Bone marrow (tissue), 2 donors: ENCODE measurements around the gene INSIG1.

Experiments
- DNase-seq, 2 donors: peaks; one replicate each; lab custom pipeline; 2025; lab: John Stamatoyannopoulos, UW

Gene INSIG1

DNA sequence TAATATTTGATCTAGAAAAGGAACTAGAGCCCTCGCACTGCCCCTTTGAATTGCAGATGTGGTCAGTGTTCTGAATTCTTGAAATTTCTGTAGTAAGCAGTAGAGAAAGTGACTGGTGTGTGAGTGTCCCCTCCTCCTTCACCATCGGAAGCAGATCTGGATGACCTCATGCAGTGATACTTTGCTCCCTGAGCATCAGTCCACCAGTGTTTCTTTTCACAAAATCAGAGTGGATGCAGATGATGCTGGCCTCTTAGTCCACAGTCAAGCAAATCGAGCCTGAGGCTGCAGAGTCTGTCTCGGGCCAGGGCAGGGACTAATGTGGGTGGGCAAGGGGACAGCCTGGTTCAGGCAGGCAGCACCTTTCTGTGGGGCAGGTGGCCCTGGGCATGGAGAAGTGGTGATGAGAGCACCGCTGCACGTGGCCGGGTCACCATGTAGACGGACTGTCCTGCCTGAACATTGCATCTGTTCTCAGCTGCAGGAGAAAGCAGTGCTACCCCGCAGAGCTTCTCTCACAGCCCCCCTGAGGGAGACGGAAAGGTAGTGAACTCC, 5.4 kb downstream of the INSIG1 start:
- no peak for DNase-seq

DNA sequence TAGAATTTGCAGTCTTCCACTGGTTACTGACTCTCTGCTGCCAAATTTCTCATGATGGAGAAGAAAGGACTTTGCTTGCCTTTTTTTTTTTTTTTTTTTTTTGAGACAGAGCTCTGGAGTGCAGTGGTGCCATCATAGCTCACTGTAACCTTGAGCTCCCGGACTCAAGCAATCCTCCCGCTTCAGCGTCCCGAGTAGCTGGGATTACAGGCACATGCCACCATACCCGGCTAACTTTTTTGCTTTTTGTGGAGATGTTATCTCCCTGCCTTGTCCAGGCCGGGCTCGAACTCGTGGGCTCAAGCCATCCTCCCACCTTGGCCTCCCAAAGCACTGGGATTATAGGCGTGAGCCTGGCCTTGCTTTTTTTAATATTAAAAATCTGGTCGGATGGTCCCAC, 6.2 kb downstream of the INSIG1 start:
- DNase-seq = no peak

DNA sequence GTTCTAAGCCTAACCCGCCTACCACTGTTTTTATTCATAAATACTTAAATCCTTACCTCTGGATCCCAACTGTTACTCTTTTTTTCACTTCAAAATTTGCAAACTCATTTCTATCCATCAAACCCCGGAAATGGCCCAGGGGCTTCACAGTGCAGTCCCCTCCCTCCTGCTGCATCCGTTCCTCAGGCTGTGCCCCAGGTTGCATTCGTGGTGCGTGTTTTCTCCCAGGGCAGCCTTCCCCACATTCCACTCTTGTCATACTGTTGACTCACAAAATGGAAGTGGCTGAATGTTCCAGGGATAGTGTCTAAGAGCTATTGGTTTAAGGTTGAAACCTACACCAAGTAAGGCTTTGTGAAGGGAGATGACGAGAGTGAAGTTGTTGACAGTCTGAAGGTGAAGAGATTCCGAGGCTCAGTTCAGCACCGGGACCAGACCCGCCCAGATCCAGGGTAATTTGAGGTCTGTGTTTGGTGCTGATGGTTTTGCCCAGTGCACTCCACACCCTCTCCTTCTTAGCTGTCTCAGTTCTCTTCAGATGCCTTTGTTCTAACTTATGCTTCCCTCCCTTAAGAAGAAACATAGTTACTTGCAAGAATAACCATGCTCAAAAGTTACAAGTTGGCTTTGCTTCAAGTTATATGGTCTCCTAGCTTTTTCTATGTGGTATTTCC, 7.7 kb downstream of the INSIG1 start:
- no peak for DNase-seq

DNA sequence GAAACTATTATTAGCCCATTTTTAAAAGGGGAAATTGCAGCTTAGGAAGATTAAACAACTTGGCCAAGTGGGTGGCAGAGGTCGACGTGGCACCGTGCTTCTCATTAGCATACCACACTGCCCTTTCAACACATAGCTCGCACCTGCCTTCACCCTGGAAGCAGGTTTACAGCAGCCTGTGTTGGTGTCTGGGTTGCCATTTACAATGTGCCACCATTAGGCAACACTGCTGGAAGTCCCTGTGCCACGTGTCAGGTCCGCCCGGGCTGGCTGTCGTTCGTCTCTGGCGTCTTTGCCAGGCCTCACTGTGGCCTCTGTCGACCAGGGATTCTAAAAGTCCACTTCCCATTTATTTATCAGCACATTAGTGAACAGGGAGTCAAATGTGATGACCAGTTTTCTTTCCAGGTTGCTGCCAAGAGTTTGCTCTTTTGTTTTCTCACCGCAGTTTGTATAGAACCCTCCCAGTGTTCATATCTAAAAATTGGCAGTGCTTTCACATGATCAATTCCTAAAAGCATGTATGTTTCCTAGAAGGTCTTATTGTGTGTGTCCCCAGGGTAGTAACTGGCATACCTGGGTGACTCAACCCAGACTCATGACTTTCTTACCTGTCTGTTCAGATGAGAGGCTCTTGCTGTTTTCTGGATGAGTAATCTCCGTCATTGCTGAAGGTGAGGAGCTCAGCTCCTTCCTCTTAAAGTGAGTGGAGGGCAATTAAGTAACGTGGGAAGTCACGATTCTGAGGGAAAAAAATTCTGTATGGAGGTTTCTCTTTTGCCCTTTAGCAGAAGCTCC, 9.2 kb downstream of the INSIG1 start:
- DNase-seq = no peak

DNA sequence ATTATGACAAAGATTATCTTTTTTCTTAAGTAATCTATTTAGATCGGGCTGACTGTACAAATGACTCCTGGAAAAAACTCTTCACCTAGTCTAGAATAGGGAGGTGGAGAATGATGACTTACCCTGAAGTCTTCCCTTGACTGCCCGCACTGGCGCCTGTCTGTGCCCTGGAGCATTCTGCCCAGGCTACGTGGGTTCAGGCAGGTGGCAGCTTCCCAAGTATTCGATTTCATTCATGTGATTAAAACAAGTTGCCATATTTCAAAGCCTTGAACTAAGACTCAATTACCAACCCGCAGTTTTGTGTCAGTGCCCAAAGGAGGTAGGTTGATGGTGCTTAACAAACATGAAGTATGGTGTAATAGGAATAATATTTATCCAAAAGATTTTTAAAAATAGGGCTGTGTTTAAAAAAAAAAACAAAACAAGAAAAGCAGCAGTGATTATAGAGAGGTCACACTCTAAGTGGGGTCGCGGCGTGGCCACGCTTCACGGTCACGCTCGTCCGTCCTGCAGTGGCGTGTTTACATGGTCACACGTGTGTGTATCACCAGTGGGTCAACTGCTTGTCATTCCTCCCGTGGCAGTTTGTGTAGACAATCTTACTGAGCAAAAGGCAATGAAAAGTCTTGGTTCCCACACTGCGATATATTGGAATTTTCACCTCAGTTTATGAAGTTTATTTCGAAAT, 10.8 kb downstream of the INSIG1 start:
- DNase-seq = no peak

DNA sequence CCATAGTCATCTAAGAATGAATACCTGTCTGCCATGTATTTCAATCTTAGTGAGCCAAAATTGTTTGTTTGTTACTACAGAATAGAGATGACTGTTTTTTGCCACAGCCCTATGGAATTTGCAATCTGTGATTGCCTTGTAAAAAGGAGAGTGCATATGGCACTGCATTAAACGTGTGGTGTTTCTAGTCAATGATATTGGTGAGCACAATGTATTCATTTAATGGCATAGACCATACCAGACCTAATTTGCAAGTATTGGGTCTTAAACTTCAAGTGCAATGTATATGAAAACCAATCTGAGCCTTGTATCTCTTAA, 11.3 kb downstream of the INSIG1 start:
- no peak for DNase-seq

DNA sequence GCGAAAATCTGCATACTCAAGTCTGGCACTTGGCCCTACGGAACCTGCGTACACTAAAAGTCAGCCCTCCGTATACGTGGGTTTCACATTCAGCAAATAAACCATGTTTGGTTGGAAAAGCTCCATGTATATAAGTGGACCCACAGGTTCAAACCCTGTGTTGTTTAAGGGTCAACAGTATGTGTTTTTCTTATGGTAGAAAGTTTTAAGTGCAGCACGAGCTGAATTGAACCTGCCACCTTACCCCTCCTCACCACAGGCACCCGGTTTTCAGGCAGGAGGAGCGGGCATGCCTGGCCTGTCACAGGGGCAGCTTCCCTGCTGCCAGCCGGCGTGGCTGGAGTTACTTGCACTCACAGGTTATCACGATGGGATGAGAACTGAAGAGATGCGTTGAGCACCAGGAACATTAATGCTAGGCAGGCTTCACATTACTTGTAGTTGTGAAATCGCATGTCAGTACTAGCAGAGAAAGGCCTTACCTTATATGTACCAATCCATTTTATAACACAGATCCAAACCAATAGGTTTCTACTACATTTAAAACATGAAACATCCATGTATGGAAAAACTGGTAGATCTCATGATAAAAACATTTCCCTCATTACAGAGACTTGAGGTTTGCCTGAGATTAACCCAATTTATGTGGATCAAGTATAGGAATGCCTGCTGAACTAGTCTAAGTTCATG, 12.9 kb downstream of the INSIG1 start:
- no peak for DNase-seq

DNA sequence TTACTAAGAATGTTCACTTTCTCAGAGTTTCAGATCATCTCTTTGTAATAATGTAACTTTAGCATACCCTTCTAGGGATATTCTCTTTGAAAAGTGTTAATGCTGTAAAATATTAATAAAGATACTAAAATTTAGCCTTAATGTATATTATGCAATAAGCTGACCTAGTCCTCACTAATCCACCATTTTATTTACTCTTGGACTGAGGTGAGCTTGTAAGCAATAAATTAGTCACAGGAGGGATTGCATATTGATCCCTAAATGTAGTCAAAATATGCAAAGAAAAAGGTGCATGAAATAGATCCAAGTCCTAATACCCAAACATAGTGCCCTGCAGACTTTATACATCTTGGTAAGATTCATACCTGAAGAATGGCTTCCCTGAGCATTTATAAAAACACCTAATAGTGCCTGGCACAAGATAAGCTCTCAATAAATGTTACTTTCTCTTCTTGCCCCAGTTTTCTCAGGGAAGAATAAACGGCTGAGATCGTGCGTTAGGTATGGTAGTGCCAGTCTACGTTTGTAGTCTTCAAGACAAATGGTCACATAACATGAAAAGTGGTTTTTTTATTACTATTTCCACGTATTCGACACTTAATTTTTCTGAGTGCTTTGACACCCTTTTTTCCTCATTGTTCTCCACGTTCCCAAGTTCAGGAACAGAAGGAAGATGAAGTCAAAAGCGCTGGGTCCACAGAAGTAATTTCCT, 14.3 kb downstream of the INSIG1 start:
- DNase-seq = no peak

DNA sequence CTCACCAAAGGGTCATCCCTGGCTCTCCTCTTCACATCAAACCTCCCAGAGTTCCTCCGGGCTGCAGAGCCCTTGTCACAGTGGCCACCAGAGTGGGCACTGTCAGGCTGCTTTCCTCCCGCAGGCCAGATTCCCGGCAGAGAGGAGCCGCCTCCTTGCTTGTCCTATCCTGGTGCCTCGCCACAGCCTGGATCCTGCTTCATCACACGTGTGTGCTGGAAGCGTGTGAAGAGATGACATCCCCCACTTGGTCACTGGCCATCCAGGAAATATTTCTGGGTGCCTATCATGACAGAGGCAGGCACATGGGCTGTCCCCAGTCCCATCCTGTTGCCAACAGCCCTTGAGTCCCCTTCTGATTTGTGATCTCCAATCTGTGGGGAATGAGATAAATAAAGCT, 15.0 kb downstream of the INSIG1 start:
- DNase-seq = no peak

DNA sequence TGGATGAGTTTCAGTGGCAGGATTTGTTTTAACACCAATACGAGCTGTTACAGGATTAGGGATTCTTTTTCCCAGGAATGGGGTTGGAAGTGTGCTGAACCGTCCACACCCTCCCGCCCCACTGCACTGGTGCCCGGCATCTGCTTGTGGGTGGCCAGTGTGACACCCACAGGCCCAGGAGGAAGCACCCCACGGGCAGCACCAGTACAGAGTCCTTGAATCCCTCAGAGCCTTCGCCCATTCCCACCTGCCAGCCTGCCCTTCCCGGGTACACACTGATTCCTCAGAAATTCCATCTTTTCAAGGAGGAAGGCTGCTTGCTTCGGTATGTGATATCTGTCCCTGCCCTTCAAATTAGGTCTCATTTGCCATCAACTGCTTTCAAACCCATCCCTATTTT, 15.4 kb downstream of the INSIG1 start:
- DNase-seq = no peak

DNA sequence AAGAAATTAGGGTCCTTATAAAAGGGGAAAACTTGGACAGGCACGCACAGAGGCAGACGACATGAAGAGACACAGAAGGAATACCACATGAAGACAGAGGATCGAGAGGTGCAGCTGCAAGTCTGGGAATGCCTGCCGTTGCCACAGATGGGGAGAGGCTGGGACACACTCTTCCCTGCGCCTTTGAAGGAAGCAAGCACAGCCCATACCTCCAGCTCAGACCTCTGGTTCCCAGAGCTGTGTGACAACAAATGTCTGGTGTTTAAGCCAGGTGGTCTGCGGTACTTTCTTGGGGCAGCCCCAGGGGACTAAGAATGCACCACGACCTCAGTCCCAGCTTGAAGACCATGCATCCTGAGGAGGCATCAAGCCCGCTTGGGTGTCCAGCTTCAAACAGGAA, 18.3 kb downstream of the INSIG1 start:
- DNase-seq = no peak

DNA sequence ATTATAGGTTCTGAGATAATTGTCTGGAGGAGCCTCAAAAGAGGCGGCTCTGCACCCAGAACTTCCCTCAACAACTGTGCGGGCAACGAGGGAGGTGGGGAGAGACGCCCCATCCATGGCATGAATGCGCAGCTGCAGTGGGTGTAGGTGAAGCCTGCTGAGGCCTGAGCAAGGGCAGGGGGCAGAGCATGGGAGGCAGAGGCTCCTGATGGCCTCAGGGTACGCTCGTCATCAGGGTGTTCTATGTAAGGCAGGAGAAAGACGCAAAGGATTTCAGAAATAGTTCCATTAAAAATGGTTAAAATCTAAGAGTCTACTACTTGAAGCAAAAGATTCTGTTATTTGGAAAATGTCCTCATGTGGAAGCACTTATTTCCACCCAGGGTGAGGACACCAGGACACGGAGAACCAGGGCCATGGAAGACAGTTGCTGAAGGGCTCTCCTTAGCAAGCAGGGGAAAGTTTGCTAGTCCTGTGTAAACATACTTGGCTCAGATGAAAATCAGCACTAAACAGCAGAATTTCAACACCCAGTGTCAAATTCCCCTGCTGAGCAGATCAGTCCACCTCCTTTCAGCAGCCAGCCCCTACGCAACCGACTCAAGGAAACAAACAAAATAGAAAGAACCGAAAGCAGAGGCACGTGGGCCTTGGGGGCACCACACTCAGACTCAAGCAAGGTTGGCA, 18.9 kb downstream of the INSIG1 start:
- no peak for DNase-seq

DNA sequence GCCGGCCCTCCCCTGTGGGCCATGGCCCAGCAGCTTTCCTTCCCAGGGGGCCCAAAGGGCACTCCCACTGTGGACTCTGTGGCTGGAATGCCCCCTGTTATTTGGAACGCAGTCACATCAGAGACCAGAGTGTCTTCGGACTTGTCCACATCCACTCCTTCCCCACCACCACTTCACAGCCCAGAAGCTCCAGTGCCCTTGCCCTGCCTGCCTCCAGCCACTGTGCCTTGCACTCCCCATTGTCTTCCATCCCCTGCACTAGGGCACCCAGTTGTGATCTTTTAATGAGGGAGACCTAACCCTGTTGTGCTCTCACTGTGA, 19.4 kb downstream of the INSIG1 start:
- DNase-seq = no peak

DNA sequence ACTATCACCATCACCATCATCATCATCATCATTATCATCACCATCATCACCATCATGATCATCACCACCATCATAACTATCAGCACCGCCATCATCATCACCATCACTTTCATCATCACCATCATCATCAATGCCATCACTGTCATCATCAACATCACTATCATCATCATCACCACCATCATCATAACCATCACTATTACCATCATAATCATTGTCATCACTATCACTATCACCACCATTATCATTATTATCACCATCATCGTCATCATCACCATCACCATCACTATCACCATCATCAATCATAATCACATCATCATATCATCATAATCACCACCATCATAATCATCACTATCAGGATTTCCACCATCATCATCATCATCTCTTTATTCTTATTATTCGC, 20.6 kb downstream of the INSIG1 start:
- DNase-seq = no peak

DNA sequence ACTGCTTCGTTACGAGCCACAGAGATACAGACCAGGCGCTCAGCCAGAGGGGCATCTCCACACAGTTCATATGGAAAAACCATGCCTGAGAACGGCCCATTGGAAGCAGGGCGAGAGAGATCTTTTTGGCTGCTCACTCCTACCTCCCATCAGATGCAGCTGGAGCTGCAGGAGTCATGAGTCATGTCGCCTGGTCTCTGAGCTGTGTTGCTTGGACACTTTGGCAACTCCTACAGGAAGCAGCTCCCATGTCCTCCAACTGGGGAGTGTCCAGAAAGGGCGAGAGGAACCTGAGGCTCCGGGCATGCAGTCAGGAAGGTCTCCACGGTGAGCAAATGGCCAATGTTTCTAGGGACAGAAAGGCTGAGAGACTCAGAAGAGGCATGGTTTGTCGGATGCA, 24.9 kb downstream of the INSIG1 start:
- DNase-seq = no peak

DNA sequence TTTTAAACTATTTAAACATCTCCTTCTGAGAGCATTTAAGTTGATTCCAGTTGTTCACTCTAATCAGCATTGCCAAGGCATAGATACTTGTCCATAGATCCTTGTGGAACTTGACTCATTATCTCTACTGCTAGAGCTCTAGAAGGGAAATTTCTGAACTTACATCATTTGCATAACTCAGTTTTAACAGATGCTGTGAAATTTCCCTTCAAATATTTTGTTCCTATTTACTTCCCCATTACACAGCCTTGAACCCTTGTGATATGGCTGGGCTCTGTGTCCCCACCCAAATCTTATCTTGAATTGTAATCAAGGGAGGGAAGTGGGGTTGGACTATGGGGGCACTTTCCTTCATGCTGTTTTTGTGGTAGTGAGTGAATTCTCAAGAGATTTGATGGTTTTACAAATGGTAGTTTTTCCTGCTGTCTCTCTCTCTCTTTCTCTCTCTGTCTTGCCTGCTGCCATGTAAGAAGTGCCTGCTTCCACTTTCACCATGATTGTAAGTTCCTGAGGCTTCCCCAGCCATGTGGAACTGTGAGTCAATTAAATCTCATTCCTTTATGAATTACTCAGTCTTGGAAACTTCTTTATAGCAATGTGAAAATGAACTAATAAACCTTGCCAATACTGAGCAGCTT, 25.4 kb downstream of the INSIG1 start:
- DNase-seq = no peak

DNA sequence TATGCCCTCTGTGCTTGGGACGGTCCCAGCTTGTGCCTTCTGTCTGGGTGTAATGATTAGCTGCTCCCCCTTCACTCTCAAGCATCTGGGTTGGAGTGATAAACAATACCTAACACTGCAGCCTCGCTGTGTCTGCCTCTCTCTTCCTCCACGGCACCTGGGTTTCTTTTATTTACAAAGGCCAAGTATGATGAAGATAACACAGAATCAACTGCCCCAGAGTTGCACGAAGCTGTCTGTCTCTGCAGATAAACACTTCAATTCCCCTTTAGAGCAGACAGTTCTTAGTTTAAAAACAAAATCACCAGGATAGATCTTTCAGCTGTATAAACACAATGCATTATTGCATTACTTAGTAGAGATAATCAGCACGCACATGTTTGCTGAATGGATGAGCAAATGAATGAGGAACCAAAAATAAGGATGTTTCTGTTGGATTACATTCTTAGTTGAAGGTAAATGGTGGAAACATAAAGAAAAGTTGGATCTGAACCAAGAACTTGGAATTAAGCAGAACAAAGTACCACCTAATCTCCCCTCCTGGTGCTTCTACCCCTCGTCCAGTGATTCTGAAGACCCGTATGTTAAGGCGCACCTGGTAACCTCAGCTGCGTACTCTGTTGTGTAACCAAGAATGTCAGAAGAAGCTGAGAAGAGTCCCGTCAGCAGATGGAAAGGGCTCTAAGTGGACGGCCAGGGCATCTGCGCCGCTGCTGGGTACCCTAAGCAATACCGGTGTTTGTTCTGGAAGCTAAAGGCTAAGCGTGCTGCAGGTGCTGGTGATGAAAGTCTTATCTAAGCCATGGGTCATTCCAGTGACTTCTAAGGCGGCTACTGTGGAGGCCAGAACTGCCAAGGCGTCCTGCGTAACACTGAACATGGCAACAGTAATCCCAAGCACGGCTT, 26.6 kb downstream of the INSIG1 start:
- DNase-seq = no peak

DNA sequence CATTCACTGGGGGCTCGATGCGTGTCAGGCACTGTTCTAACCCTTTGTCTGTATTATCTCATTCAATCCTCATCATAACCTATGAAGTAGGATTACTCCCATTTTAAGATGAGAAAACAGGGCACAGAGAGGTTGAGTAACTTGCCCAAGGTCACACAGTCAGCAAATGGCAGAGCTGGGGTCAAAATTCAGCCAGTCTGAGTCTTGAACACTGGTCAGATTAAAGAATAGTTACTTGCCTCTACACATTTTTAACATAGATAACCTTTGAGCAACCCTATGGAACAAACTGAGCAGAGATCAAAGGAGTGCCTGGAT, 27.2 kb downstream of the INSIG1 start:
- no peak for DNase-seq

DNA sequence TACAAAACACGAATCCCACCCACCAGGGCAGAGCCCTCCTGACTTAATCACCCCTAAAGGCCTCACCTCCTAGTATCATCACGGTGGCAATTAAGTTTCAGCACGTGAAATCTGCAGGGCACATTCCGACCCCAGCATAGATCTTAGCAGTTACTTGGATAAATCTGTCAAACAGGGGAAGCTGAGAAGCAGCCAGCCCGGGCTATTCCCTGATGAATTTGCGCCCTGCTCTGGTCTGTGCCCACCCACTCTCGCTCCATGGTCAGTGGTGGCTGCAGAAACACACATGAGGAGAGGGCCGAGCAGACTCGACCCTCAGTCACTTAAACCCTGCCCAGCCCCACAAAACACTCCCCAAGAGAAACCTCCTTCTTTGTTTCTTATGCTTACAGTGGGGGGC, 28.7 kb downstream of the INSIG1 start:
- DNase-seq = no peak
